Stimulated activated CD4-positive, alpha-beta T cell treated with anti-CD3 and anti-CD28 coated beads, Interleukin-15, amount 100 ng/mL, for 24 hours (primary cell): ENCODE measurements around the gene C10orf90.

Experiments used
- DNase-seq: peaks from one replicate; pipeline ENCODE4 v3.0.0-alpha.2; 2020

Gene C10orf90

GRCh38 chr10:126497672-126498071 lies 172.8 kb downstream of the C10orf90 start:
- DNase-seq: no peak

DNA sequence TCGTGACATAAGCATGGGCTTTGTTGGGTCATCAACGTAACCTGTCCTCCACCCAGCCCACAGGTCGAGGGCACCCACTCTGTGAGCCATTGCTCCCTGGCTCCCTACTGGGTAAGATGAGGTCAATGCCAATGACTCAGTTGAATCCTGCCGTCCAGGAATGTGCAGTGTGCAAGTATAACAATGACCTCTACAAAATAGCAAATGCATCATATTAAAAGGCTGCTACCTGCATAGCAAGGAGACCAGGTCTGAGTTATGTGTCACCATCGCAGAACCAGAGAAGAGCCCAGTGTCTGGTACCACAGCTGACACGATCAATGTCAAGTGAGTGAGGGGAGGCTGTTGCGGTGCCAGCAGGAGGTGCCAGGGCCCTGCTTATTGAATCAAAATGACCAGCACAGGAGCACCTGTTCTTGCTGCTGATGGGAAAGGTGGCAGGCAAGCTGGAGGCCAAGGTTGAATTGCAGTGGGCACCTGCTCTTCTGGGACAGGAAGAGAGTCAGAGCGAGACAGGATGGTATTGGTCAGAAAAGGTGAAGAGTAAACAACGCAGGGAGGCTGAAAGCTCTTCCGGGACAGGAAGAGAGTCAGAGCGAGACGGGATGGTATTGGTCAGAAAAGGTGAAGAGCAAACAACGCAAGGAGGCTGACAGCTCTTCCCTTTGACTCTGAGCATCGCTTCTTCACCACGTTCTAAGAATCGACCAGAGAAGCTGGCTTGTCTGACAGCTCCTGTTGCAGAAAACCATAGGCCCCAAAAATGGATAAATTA lies 173.5 kb downstream of the C10orf90 start:
- DNase-seq: no peak

DNA sequence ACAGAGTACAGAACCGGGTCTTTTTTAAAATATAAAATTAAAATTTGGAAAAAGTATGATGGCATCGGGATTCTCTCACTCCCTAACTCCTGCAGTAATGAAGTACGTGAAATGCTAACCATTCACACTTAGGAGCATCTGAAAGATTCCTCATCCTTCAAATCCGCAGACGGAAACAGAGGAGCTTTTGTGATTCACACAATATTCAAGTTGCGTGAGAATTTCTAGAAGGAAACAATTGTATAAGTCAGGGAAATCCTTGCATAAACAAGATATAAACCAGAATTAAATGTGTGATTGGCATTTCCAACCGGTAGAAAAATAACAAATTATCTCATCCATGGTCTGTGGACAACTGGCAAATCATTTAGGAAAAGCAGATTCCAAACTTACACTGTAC lies 179.0 kb downstream of the C10orf90 start:
- DNase-seq: no peak

GRCh38 chr10:126481181-126481580 lies 189.3 kb downstream of the C10orf90 start:
- DNase-seq: no peak

- no peak for DNase-seq
Measured at GRCh38 chr10:126480648-126481047, 189.8 kb downstream of the C10orf90 start.

GRCh38 chr10:126479280-126479895 lies 191.1 kb downstream of the C10orf90 start:
- no peak for DNase-seq

- DNase-seq: no peak
Measured at GRCh38 chr10:126478546-126478945, 191.9 kb downstream of the C10orf90 start.

- no peak for DNase-seq
Measured at GRCh38 chr10:126476246-126476645, 194.2 kb downstream of the C10orf90 start.

DNA sequence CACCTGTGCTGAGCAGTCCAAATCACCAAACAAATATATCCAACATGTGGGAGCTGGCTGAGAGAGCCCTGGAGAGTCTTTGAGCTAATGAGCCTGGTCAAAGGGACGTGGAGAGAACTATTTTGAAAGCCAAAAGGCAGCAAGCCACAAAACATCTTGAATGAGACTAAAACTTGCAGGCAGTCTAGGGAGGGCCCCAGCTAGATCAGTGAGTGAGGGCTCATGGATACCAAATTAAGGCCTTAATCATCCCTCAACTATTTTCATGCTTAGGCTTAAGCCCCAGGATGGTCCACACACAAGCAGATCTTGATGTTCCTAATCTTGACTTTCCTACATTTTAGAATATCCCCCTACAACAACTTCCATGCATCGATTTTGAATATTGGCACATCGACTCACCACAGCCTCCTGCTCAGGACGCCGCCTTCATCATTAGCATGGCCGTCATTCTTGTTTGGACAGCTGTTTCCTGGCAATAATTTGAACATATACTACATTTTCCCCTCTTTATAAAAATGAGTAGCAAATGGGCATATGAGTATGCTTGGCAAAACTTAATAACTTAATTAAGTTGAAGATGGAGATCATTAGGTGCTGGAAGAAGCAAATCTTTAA lies 195.3 kb downstream of the C10orf90 start:
- no peak for DNase-seq

GRCh38 chr10:126474031-126474430 lies 196.5 kb downstream of the C10orf90 start:
- DNase-seq: no peak

DNA sequence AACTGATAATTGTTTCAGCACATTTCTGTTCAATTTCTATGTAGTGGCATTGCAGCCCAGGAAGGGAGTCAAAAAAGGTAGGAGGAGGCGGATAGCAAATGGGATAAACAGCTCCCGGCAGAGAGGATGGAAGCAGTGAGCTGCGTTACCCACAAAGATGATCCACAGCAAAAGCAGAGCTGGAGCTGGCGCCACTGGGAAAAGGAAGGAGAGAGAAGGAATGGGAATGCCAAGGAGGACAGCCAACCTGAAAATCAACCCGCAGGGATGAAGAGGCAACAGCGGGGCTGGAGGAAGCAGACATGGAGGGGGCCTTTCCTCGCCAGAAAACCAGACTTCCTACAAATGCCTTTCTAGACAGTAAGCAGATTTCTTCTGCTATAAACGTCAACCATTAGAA lies 199.5 kb downstream of the C10orf90 start:
- no peak for DNase-seq

GRCh38 chr10:126469692-126470091 lies 200.8 kb downstream of the C10orf90 start:
- DNase-seq: no peak

- no peak for DNase-seq
Measured at GRCh38 chr10:126468876-126469643, 201.4 kb downstream of the C10orf90 start.

DNA sequence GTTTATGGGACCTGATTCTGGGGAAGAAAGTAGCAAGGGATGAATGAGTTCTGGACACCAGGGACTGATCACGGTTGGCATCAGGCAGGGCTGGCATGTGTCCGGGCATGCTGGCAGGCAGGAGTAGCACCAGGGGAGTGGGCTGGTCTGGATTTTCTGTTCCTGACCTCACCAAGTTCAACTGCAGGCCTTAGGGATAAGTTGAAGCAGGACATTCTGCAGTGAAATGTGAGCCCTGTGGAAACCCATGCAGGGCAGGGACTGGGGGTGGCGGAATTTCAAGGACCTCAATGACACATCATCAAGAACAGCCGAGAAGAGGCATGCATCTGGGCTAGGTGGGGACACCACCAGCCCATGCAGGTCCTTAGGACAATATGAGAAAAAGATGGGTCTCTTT lies 202.0 kb downstream of the C10orf90 start:
- no peak for DNase-seq

GRCh38 chr10:126465771-126466170 lies 204.7 kb downstream of the C10orf90 start:
- no peak for DNase-seq

GRCh38 chr10:126463286-126463685 lies 207.2 kb downstream of the C10orf90 start:
- no peak for DNase-seq

DNA sequence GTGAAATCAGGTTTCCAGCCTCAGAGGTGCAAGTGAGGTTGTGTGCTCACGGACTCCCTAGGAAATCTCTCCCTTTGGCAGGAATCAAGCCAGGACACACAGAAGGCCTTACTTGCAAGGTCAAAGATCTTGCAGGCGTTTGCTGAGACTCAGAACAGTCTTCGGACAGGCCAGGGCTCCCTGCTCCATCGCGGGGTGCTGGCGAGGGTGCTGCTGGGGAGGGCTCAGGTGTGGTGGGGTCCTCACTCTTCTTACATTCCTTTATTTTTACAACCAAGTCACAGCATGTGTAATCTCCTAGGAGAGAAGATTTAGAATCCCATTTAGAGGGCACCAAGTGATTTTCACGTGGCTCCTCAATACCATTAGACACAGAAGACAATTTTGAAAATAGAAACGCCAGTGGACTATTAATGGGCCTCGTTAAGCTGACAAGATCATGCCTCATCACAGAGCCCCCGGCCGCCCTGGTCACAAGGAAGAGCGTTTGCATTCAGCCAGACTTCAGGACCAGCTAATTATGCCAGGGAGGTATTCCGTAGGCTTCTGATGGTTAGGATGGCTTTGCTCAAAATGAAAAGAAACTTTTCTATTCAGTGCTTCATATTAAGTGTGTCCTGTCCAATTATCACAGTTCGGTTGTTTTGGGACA lies 209.1 kb downstream of the C10orf90 start:
- no peak for DNase-seq

- no peak for DNase-seq
Measured at GRCh38 chr10:126459878-126460481, 210.5 kb downstream of the C10orf90 start.

DNA sequence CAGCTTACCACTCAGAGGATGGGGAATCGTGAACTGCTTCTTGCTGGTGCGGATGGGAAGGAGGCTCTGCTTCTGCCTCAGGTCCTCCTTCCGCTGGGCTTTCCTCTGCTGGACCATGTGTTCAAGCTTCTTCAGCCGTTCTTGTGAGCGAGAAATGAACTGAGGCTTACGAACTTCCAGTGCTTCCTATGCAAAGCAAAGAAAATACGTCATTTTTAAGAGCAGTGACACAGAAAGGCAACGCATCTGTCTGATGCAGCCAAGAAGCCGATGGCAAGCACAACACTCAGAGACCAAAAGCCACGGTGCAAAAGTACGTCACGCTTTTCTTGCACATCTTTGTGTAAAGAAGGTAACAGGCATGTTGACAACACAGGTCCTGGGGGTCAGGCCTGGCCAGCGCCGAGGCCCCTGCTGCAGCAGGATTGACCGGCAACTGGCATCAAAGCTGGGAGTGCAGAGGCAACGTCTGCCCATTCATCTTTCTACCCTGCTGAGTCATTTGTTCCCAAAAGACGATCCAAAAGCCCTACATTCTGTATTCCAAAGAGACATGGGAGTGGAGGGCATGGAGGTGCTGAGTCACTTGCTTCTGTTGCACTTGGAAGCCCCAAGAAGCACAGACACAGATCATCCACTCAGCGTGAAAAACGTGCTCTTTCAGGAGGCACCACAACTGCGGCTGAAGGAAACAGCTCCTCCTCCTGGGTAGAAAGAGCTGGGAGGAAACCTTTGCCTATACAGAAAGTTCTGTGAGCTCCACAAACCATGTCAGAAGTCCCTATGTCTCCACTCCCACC lies 211.3 kb downstream of the C10orf90 start:
- no peak for DNase-seq

GRCh38 chr10:126458466-126458865 lies 212.0 kb downstream of the C10orf90 start:
- no peak for DNase-seq

DNA sequence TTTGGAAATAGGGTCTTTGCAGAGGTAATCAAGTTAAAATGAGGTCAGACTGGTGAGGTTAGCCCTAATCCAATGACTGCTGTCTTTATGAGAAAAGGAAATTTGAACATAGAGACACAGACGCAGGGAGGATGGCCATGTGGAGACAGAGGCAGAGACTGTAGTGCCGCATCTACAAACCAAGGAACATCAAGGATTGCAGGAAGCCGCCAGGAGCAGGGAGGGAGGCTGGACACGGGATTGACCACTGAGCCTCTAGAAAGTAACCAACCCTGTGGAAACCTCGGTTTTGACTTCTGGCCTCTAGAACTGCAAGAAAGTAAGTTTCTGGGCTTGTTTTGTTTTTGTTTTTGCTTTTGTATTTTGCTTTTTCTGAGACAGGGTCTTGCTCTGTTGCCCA lies 213.9 kb downstream of the C10orf90 start:
- DNase-seq: no peak
